GM21423 (cell line): ENCODE data around the gene OR14I1.

Source experiments
- ATAC-seq: cut with Tn5 transposase; IDR thresholded peaks from one replicate; pipeline ENCODE4 v1.9.1; 2021; ENCODE audit warnings: mild to moderate bottlenecking, moderate library complexity; ENCODE audit not compliant: unreplicated experiment

The OR14I1 gene

DNA sequence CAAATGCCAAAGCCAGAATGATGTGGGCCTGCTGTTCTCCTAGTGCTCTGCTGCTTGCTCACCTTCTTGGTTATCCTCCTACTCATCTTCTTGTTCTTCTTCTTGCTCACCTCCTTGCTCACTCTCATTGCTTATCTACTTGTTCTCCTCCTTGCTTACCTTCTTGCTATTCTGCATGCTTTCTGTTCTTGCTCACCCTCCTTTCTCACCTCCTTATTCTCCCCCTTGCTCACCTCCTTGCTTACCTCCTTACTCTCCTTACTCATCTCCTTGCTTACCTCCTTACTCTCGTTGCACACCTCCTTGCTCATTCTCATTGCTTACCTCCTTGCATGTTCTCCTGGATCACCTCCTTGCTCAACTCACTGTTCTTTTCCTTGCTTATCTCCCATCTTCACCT lies at the start of gene OR14I1:
Gene OR14I1 (minus strand): TSS at position 53 of the 400 bp plus-strand sequence.
- no peak for ATAC-seq

DNA sequence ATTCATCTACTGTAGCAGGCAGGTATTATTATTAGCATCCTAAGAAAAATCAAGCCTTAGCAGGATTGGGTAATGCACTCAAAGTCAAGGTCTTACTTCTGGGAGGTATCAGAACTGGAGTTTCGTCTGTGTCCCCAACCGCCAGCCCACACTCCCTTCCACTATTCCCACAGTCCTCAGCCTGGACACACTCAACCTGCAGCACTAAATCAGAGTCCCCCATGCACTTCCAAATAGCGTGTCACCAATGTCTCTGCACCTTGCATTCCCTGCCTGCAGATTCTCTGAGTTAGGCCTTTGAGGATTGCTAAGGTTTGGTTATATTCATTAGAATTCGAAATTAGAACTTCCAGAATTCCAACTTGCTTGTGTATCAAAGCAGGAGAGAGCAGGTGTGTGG lies 49.1 kb upstream of the OR14I1 start:
- no peak for ATAC-seq

DNA sequence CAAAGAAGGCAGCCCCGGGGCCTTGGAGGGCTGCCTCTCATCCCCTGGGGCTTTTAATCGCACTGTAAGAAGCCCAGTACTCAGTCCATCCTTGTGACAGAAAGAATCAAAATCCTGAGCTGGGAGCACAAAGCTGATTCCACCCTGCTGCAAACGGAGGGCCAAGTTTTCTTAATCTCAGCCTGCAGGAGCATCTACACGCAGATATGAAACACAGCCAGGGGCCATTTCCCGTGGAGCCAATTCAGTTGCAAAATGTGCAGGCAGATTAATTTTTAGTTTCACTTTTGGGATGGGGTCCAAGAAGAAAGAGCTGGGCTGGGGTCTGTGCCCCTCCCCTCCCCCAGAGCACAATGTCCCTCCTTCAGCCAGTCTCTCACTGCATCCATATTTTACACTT lies 48.6 kb upstream of the OR14I1 start:
- no peak for ATAC-seq

DNA sequence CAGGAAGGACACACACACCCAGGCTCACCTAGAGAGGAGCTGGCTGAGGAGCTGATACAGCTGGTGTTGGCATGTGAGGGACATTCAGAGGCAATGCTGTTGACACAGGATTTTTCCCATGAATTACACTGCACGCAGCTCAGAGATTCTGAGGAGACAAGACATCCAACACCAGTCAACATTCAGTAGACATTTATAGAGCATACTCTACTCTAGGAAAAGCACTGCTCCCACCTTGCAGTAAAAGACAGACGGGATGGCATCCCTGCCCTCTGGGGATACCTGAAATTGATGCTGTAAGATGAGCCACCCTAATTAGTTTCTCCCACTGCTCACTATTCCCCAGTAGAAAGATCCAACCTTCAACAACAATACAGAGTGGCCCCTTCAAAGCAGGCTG lies 47.9 kb upstream of the OR14I1 start:
- no peak for ATAC-seq

DNA sequence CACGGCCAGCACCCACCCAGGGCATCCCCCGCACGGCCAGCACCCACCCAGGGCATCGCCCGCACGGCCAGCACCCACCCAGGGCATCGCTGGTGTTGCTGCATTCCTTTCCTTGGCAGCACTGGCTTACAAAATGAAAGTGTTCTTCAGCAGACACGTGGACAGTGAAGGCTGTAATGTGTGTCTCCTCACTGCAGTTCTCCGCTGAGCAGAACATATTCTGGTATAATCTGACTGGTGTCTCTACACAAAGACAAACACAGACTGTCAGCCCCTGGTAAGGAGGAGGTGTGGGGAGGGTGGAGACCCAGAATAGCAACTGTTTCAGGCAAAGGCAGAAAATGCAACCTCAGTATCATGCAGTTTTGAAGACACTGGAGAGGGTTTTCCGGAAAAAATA lies 45.6 kb upstream of the OR14I1 start:
- ATAC-seq = no peak

DNA sequence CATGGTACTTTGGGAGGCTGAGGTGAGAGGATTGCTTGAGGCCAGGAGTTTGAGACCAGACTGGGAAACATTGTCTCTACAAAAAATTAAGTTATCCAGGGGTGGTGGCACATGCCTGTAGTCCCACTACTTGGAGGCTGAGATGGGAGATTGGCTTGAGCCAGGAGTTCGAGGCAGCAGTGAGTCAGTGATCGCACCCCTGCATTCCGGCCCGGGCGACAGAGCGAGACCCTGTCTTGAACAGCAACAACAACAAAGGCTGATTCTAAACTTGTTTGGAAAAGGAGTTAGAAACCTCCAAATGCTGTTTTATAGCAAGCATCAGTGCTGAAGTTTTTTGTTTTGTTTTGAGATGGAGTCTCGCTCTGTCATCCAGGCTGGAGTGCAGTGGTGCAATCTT lies 38.3 kb upstream of the OR14I1 start:
- ATAC-seq = no peak

DNA sequence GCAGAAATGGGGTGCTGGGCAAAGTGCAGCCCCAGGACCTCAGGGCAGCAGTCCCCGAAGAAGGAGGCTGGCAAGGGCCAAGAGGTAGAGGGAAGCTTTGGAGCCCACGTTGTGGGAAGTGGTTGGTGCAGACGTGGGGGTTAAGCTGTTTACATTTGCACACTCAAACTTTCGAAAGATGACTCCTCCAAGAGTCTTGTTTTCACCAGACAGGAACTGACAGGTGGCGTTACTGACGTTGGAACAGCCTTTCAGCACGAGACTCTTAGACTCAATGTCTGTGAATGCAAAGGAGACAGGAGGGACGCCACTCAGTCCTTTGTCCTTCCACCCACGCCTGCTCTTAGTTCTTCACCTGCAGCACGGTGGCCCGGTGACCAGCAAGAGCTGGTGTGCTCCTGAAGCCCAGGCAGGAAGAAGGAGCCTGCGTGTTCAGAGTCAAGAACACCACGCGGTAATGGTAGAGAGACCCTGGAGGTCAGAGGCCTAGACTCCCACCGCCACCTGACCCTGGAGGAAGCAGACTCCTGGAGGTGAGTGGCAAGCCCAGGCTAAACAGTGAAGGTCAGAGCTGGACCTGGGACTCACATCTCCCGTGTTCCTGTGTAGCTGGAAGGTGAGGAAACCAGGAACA lies 37.1 kb upstream of the OR14I1 start:
- ATAC-seq = no peak

DNA sequence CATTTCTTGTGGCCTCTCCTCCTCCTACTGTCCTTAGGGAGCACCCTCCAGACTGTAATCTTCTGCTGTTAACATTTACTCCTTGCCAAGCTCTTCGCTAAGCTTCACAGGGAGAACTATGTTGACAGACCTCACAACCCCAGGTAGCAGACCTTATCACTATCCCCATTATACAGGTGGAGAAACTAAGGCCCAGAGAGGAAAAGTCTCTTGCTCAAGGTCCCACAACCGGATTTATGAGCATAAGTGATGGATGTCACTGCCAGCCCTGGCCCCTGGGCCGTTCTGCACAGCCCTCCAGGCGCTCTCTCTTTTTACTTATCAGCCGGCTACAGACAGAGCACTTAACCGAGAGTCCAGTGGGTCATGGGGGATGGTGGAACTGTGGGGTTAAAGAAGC lies 34.9 kb upstream of the OR14I1 start:
- ATAC-seq = no peak

DNA sequence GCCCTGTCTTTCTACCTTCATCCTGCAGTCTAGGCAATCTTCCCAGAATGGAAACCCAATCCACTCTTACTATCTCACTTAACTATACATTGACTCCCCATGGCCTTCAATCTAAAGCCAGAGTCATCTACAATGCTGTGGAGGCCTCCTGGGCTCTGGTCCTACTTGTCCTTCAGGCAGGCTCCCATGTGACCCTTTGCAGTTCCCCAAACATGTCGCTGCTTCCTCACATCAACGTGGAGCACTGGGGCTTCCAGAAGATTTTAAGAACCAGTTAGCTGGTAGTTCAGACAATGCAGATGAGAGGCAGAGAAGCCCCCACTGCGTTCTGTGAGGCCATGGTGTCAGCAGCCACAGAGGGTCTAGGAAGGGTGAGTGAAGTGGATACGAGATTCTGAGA lies 34.4 kb upstream of the OR14I1 start:
- ATAC-seq = no peak

DNA sequence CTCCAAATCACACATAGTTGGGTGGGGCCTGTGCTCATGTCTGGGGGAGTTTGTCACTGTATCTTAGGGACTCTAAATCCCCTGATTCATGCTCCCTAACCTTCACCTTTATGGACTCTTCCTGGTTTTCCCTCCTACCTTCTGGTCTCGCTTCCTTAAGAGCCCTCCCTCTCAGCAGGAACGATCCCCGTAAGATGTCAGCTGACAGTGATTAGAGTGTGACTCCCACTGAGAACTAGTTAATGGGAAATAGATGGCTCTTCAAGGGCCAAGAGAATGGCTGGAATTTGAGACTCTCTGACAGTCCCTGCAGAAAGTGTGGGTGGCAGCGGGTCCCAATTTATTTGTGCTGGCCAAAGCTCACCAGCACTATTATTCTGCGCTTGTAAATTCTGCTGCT lies 31.0 kb upstream of the OR14I1 start:
- no peak for ATAC-seq

DNA sequence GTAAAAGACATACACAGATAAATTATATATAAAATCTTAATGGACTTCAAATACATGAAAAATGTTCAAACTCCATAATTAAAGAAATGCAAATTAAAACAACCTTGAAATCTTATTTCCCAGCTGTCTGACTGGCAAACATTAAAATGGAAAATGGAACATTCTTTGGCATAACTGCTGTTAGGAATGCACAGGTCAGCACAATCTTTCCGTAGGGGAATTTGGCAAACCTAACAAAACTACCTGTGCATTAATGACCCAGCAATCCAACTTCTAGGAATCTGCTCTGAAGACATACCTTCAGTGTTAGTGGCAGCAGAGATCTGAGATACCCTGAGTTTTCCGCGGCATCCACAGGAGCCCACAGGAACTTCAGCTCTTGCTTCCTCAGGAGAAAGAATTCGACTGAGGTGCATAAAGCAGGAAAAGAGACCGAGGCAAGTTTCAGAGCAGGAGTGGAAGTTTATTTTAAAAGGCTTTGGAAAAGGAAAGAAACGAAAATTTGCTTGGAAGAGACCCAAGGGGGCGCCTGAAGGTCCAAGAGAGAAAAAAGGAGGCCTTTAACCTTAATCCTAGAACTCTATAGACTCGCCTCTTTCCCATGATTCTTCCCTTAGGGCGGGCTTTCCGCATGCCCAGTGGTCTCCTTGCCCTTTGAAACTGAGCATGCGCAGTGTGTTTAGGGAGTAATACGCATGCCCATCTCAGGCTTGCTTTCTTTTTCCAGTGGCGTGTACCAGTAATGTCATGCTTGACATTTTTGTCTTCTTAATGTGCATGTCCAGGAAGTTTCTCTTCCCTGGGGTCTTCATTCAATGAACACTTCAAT lies 28.2 kb upstream of the OR14I1 start:
- ATAC-seq = no peak

DNA sequence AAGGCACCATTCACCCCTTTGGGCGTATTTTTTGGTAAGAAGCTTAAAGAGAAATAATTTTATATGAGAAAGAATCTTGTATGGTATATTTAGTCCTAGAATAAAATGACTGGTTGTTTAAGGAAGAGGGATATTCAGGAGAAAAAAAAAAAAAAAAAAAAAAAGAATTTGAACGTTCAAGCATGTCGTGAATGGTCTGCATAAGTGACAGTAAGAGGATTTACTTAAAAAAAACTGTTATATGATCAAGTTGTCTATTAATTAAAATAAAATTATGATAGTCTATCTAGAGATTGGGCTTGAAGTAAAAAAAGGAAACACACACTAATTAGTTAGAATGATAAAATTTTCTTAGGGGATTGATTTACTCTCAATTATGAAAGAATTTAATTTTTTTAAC lies 11.7 kb upstream of the OR14I1 start:
- ATAC-seq = no peak

DNA sequence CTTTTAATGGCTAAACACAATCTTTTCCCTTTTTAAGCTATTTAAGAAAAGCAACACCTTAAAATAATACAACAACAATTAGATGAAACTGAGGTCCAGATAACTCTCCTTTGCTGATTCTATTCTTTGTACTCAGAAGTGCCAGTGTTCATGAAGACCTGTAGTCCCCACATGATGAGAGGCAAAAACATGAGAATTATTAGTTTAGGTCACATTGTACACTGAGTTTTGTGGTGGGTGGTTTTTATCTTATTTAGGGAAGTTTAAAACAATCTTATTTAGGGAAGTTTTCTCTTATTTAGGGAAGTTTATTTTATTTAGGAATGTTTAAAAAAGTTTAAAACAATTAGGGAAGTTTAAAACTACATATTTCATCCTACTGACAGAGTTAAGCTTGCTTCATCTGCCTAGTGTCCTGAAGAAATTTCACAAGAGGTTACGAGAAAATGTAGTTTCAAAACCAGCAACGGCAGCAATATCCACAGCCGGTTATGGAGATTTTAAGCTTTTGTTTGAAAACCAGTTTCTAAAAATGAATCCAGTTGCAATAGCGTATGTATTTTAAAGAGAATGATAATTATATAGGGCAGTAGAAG lies 7.8 kb upstream of the OR14I1 start:
- ATAC-seq = no peak

DNA sequence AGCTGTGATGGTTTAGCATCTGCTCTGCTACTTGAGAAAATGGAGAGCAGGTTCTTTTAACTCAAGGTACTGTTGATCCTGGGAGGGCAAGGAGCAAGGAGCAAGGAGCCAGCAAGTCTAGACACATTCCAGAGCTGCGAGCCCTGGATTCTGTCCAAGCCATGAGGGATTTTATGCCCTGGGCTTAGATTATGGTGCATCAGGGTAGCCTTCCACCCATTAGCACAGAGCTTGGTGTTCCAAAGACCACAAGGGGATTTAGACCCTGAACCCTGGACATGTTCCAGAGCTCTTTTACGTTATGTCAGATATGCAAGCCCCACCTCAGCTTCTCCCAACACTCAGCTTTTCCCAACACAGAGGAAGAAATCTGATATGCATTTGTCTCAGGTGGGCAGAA lies 2.0 kb upstream of the OR14I1 start:
- no peak for ATAC-seq

DNA sequence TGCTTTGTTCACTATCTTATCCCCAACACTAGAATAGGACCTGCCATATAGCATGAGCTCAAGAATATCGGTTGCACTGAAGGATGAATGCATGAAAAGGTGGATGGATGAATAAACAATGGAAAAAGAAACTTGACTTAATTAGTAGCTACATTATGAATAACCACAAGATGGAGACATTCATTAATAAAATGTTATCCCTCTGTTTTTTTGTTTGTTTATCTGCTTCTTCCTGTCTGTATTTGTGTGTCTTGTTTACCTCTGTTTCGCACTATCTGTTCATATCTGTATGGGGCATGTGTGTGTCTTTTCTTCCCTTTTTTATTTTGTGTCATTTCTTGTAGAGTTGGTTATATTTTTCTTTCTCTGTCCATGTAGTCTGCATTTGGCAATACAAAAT lies 1.1 kb upstream of the OR14I1 start:
- ATAC-seq = no peak

DNA sequence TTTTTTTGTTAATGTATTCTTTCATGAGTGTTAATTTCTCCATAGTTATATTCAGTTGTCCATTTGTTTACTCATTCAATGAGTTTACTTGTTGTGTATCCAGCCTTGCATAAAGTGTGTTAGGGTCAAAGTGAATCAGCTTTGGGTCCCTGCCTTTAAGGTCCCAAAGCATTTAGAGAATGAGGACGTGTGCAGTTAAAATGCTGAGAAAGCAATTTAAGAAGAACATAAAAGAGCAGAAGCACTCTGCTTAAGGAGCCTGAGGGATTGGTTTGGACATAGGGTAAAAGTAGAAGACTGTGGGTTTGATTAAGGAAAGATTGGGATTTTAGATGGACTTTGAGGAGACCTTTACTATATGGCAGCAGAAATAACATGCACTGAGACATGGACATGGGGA lies 3.5 kb downstream of the OR14I1 start:
- no peak for ATAC-seq

DNA sequence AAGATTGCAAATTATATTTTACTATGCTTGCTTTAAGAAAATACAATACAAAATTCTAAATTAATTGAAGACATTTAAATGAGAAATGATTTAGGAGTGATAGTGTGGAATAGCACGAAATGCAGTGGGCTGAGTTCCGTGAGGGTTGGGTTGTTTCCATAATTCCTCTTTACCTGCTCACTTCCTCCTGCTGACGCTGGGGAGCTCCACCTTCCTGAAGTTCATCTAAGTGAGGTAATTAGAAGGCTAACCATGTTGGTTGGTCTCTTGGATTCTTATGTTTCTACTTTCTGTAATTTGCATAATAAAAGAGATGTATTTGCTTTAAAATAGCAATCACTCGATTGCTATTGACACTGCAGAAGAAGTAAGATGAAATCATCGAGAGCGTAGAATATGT lies 4.7 kb downstream of the OR14I1 start:
- ATAC-seq = no peak

DNA sequence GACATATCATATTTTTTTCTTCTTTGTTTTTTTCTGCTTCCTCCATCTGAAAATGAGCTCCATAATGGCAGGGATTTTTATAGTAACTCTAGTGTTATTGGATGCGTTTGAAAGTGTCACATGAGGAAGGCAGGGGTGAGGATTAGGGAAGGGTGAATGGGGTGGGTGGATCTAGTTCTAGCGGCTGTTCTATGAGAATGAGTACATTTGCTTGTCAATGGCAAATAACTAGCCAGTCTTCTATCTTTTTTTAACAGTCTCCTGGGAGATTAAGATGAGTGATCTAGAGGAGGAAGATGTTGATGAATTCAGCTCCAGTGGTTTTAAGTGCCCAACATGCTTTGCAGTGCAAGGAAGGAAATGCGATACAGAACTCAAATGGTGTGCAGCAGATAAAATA lies 5.8 kb downstream of the OR14I1 start:
- ATAC-seq = no peak

DNA sequence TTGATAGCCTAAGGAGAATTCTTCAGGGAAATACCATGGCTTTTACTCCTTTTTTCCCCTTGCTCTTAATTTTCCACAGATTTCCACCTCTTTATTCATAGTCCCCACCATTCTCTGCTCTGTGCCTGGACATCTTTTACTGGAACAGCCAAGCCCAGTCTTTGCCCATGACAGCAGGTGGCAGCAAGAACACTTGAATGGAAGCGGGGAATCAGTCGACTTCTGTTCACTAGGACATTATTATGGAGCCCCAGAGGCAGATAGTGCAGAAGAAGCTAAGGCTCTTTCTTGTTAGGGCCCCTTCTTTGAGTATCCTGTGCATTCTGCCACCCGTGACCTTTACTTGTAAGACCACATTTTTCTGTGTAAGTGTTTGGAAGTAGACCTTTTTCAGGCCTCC lies 6.3 kb downstream of the OR14I1 start:
- no peak for ATAC-seq

DNA sequence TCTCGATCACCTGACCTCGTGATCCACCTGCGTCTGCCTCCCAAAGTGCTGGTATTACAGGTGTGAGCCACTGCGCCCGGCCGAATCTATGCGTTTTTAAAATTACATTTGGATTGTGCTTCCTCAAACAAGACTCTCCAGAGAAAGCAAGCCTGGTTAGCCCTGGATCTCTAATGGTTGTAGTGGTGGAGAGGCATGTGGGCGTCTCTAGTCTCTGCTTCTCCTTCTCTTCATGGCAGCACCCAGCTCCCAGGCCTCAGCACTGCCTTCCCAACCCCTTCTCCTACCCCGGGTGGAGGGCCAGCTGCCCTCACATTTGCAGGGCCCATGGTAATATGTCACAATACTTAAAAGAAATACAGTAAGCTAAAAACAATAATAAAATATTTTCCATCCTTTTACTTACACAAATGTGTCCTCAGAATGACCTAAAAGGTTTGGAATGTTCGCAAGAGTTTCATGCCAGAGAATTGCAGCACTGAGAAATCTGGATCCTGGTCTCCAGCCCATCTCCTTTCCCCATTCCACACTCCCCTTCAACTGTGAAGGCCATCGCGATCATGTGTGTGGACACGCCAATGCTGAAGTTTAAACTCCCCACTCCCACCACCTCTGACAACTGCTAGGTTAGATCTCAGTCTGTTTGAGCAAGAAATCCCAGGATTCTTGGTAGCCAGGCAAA lies 7.0 kb downstream of the OR14I1 start:
- no peak for ATAC-seq

DNA sequence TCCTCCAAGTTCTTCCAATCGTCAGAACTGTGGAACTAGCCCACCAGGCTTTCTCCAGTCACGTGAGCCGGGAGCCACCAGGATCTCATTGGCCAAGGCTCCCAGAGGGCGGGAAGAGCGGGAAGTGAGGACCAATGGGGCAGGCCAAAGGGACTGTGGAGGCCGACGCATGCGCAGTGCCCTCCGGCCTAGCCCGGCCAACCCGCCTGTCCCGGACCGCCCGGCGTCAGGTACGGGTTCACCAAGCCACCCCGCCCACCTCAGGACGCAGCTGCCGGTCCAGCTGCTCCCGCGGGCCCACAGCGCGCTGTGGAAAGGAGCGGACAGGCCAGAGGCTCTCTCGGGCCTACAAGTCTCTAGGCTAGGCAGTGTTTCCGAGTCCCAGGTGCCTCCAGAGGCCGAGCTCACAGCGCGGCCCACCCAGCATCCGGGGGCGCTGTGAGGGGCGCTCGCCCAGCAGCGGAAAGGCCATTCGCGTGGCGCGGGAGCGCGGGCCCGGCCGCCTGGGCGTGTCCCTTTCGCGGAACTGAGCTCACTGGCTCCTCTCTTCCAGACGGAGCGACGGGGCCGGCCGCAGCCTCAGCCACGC lies 10.9 kb downstream of the OR14I1 start:
- ATAC-seq = no peak
